GM12864 (cell line): Measurements from ENCODE around the gene GPR157.
"Not testable (repeated sequence)": the region's sequence is repeated elsewhere in the genome, so short reads cannot be mapped to it uniquely, and the experiment has no call there.

ENCODE experiments used
- DNase-seq: peaks from one replicate; pipeline ENCODE4 v3.0.0-alpha.2; 2011; ENCODE audit warnings: low read depth
- H3K4me3 ChIP-seq: 2 replicates; pipeline ENCODE4 v1.5.1; 2011; ENCODE audit warnings: mild to moderate bottlenecking, low read depth, low read length, control low read depth
- CTCF ChIP-seq: IDR thresholded peaks from 2 replicates; pipeline ENCODE4 v1.5.1; 2011; ENCODE audit warnings: low read depth, mild to moderate bottlenecking, moderate library complexity, low read length, control low read depth, inconsistent platforms; ENCODE audit errors: missing control alignments

The GPR157 gene

GRCh38 chr1:9097947-9098705, 30.8 kb downstream of the GPR157 start:
- no peak overlapping the region for H3K4me3 ChIP-seq
- no peak for TF ChIP-seq CTCF
- no peak for DNase-seq

GRCh38 chr1:9095818-9096217, 33.1 kb downstream of the GPR157 start:
- no peak for TF ChIP-seq CTCF
- no peak for DNase-seq
- no peak overlapping the region for H3K4me3 ChIP-seq

GRCh38 chr1:9093996-9094595, 34.8 kb downstream of the GPR157 start:
- not testable (repeated sequence) for H3K4me3 ChIP-seq, DNase-seq
- TF ChIP-seq CTCF, result peak; percentile 13

- no peak for TF ChIP-seq CTCF
- H3K4me3 ChIP-seq, result no peak overlapping the region
- no peak for DNase-seq
These were observed 35.3 kb downstream of the GPR157 start for GRCh38 chr1:9093581-9093980.

GRCh38 chr1:9093091-9093490, 35.8 kb downstream of the GPR157 start:
- no peak for TF ChIP-seq CTCF
- DNase-seq, result no peak
- H3K4me3 ChIP-seq, result no peak overlapping the region

GRCh38 chr1:9088807-9089206, 40.1 kb downstream of the GPR157 start:
- DNase-seq, result no peak
- TF ChIP-seq CTCF, result no peak
- H3K4me3 ChIP-seq, result no peak overlapping the region
